ENCODE data around the gene TIAM2. TPM values are rescaled to one million over a fixed set of nuclear protein-coding genes. Genes with fewer than 3 reads are reported as not detected.

TIAM2 gene
- total and polyA plus RNA-seq, 2 experiments from 2014 or later, result 14.2 to 24.4 TPM

- H3K27ac Mint-ChIP-seq, result peak overlapping the region; percentile 36; the same call in 1 of the 2 replicates
Measured at GRCh38 chr6:155234687-155235086, 239.6 kb downstream of the TIAM2 start.

More at GRCh38 chr6:155234687-155235086, 239.6 kb downstream of the TIAM2 start:
- Histone ChIP-seq H3K9me2 (ENCODE audit: insufficient read depth) (0 out of 2 replicates have a peak, but pooled peaks cover 8% of the 10 kb centered on the region), H3K4me2 (no peak overlapping the region), H3K27me3 (ENCODE audit: insufficient read depth) (no peaks in the 10 kb centered on the region), H3K36me3 (ENCODE audit: insufficient read depth) (peaks cover 18% of the 10 kb centered on the region), H3K4me1 (ENCODE audit: insufficient read depth) (peaks cover 6% of the 10 kb centered on the region; the same call in 1 of the 2 replicates), H3K4me3 (no peak overlapping the region), H3F3A (replicated peaks; ENCODE audit: low read depth) (no peaks in the 10 kb centered on the region), H2AFZ (no peak overlapping the region), H3K27ac (ENCODE audit: low read depth) (0 out of 2 replicates have a peak overlapping the region, but pooled peaks have one; percentile 32), H3K79me2 (replicated peaks; ENCODE audit: insufficient read depth) (no peaks in the 10 kb centered on the region), H4K20me1 (replicated peaks; ENCODE audit: insufficient read depth) (no peaks in the 10 kb centered on the region; the same call in 1 of the 2 replicates)
- peak; percentile 85 for ATAC-seq
- Mint-ChIP-seq H3K36me3 (ENCODE audit: low read depth) (peaks cover 46% of the 10 kb centered on the region), H3K9me3 (peaks cover 43% of the 10 kb centered on the region), H3K4me3 (no peak overlapping the region), H3K4me1 (peaks cover 8% of the 10 kb centered on the region; the same call in 2 of the 3 replicates), H3K27me3 (ENCODE audit: insufficient read depth, low read depth, poor library complexity) (peaks cover 5% of the 10 kb centered on the region)
- TF ChIP-seq, protein P1, sequence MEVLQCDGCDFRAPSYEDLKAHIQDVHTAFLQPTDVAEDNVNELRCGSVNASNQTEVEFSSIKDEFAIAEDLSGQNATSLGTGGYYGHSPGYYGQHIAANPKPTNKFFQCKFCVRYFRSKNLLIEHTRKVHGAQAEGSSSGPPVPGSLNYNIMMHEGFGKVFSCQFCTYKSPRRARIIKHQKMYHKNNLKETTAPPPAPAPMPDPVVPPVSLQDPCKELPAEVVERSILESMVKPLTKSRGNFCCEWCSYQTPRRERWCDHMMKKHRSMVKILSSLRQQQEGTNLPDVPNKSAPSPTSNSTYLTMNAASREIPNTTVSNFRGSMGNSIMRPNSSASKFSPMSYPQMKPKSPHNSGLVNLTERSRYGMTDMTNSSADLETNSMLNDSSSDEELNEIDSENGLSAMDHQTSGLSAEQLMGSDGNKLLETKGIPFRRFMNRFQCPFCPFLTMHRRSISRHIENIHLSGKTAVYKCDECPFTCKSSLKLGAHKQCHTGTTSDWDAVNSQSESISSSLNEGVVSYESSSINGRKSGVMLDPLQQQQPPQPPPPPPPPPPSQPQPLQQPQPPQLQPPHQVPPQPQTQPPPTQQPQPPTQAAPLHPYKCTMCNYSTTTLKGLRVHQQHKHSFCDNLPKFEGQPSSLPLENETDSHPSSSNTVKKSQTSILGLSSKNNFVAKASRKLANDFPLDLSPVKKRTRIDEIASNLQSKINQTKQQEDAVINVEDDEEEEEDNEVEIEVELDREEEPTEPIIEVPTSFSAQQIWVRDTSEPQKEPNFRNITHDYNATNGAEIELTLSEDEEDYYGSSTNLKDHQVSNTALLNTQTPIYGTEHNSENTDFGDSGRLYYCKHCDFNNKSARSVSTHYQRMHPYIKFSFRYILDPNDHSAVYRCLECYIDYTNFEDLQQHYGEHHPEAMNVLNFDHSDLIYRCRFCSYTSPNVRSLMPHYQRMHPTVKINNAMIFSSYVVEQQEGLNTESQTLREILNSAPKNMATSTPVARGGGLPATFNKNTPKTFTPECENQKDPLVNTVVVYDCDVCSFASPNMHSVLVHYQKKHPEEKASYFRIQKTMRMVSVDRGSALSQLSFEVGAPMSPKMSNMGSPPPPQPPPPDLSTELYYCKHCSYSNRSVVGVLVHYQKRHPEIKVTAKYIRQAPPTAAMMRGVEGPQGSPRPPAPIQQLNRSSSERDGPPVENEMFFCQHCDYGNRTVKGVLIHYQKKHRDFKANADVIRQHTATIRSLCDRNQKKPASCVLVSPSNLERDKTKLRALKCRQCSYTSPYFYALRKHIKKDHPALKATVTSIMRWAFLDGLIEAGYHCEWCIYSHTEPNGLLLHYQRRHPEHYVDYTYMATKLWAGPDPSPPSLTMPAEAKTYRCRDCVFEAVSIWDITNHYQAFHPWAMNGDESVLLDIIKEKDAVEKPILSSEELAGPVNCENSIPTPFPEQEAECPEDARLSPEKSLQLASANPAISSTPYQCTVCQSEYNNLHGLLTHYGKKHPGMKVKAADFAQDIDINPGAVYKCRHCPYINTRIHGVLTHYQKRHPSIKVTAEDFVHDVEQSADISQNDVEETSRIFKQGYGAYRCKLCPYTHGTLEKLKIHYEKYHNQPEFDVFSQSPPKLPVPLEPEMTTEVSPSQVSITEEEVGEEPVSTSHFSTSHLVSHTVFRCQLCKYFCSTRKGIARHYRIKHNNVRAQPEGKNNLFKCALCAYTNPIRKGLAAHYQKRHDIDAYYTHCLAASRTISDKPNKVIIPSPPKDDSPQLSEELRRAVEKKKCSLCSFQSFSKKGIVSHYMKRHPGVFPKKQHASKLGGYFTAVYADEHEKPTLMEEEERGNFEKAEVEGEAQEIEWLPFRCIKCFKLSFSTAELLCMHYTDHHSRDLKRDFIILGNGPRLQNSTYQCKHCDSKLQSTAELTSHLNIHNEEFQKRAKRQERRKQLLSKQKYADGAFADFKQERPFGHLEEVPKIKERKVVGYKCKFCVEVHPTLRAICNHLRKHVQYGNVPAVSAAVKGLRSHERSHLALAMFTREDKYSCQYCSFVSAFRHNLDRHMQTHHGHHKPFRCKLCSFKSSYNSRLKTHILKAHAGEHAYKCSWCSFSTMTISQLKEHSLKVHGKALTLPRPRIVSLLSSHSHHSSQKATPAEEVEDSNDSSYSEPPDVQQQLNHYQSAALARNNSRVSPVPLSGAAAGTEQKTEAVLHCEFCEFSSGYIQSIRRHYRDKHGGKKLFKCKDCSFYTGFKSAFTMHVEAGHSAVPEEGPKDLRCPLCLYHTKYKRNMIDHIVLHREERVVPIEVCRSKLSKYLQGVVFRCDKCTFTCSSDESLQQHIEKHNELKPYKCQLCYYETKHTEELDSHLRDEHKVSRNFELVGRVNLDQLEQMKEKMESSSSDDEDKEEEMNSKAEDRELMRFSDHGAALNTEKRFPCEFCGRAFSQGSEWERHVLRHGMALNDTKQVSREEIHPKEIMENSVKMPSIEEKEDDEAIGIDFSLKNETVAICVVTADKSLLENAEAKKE (CRISPR knock-in tag; IDR thresholded peaks at IDR 0.05), result 0 out of 2 replicates have a peak, but pooled peaks have one; percentile 14
- no peak for TF ChIP-seq CREB1 (CRISPR knock-in tag; IDR thresholded peaks at IDR 0.05; ENCODE audit: low read depth)
- peak; percentile 50 for DNase-seq (ENCODE audit: low spot score)
